ENCODE results near the gene BCL11A.

BCL11A gene

DNA sequence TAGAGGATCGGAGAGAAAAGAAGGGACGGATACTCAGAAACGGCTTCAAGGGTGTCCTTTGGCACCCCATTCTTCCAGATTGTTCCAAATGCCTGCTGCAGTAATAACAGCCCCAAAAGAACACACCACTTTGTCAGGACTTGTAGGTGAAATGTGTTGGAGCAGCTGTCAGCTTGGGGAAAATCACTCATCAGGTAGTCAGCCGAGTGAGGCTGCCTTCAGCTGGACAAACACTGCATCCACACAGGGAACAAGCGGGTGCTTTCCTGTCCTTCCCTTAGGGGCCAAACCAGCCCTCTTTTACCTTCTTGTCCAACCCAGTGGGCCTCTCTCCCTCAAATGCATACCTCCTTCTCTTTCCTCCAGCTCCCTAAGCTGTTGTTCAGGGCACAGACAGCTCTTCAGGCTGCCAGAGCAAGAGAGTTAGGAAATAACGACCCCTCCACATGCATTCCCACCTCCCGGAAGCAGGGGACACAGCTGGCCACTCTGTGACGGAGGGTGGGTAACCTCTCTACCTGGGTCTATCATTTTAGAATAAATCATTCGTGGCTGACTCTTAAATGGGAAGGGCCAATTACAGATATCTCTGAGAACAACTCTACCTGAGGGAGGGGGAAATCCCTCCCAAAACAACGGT, 48.1 kb downstream of the BCL11A start:
- no peak for DNase-seq (ENCODE audit: low read depth)

DNA sequence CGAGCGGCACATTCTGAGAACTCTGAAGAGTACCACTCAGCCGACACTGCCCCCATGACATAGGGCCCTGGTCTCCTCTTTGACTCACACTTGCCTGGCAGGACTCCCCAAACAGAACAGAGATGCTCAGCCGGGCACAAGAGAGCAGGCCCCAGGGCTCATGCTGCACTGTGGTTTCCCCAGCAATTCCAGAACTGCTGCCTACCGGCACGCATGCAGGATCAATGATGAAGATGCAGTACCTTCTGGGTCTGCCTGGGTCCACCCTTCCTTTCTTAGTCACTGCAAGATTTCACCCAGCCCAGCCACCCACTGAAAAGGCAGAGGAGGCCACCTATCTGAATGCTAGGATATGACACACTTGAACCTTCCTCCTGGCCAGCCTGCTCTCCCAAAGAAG, 49.4 kb downstream of the BCL11A start:
- no peak for DNase-seq (ENCODE audit: low read depth)

DNA sequence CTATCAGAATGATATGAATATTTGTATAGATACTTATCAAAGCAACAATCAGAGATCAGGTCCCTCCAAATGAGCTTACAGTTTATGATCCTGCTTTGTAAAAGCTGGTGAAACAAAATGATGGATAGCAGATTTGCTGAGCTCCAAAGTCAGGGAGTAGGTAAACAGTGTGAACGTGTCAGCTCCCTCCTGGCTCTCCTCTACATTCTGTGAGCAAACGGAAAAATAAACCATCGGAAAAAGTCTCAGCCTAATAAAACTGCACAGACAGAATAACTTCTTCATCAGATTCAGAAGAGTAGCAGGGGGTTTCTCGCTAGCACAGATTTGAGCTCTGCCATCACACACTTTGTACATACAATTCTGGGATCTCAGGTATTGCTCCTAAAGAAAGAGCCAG, 51.3 kb downstream of the BCL11A start:
- no peak for DNase-seq (ENCODE audit: low read depth)

DNA sequence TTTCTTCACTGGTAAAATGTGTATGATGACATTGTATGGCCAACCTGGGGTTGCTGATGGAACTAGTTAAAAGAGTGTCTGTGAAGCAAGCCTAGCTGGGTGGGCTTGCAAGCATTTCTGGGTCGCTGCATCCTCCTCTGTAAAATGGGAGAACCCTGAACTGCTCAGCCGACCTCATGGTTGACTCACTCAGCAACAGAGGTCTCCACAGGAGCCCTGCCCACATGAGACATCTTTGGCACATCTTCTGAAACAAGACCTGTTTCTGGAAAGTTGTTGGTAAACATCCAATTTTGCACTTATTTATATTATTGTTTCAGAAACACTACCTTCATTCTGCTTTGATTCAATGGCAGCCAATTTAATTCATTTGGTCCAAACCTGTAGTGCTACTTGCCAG, 52.6 kb downstream of the BCL11A start:
- no peak for DNase-seq (ENCODE audit: low read depth)

DNA sequence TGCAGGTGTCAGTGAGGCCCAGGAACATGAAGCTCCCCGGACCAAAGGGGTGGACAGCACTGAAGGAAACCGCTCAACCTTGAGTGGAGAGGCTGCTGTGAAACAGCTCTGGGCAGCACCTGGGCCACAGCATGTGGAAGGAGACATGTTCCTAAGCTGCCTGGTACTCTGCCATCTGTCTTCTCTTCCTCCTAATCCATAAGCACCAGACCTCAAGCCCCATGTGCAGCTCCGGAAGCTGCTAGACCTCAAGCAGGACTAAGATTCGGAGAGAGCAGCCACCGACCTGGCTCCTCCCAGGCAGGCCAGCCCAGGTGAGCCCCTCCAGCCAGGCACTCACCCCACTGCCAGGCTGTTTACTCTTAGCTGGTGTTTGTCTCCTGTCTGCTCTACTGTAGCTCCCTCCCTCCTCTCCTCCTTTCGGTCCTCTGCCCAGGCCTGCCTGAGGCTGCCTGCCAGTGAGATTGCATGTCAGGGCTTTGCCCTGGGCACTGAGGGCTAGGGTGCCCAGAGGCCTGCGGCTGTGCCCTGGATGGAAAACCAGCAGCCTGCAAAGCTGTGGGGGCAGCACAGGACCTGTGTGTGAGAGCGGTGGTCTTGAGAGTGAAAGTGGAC, 53.7 kb downstream of the BCL11A start:
- no peak for DNase-seq (ENCODE audit: low read depth)

DNA sequence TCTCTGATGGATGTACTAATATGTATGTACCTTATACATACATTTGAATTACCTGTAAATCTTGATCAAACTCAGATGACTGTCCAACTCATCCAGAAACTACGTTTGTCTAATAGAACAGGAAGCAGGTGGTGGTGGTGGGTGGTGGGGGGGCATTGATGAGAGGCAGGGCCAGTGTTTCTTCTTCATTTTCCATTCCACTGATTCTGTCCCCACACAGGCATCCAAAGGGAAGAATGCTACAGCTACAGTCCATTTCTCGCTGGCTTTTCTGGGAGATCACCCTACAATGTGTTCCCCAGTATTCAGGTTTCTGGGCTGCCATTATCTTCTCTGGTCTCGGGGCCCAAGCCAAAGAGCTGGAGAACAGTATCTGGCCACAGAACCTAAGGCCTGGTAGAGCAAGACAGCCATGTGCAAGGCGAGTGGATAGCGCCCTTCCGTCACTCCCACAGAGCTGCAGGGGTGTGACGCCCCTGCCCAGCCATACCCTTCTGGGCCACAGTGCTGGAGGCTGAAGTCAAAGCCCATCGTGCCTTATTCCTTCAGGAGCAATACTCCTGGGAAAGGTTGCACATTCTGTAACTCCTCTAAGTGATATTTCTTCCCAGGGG, 54.5 kb downstream of the BCL11A start:
- no peak for DNase-seq (ENCODE audit: low read depth)

DNA sequence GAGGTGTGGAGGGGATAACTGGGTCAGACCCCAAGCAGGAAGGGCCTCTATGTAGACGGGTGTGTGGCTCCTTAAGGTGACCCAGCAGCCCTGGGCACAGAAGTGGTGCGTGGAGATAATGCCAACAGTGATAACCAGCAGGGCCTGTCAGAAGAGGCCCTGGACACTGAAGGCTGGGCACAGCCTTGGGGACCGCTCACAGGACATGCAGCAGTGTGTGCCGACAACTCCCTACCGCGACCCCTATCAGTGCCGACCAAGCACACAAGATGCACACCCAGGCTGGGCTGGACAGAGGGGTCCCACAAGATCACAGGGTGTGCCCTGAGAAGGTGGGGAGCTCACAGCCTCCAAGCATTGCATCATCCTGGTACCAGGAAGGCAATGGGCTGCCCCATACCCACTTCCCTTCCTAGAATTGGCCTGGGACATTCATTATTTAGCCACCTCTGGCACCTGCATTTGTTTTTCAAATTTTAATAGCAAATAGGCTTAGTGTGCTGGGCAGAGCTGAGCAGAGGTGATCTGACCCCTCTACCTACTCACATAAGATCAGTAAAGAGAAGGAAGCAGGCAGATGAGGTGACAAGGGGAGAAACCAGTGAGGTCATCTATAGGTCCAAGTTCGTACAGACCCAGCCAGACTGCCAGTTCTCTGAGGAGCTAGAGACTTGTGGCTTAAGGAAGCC, 55.2 kb downstream of the BCL11A start:
- no peak for DNase-seq (ENCODE audit: low read depth)

DNA sequence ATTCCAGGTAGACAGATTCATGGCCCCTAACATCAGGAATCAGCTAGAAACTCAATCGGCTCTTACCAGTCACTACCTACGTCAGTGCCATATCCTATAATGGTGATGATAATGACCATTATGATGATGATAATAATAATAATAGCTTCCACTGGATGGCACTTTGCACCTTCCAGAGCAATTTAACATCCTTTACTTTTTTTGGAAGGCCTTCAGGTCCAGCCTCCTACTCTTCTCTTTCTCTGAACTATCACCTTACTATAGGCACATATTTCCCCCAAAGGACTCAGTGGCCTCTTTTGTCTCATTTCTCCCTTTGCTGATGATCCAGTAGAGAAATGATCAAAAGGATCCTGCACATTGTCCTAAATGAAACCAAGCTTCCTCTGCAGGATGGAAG, 56.0 kb downstream of the BCL11A start:
- DNase-seq (ENCODE audit: low read depth) = no peak

DNA sequence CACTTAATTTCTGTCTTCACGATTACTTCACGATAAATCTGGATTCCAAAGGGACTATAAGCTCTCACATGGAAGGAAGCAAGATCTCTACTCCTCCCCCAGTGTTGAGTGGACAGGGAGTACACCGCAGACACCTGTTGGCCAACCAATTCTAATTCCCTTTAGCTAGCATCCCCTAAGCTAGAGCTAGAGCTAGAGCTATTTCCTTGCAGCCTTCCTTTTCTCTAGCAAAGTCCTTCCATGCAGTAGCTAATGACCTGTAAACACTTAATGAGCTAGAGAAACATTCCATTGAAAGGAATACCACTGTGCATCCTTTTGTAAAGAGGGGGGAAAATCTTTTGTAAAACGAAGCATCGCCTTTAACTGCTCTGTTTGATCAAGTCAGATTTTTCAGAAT, 56.5 kb downstream of the BCL11A start:
- DNase-seq (ENCODE audit: low read depth) = no peak

DNA sequence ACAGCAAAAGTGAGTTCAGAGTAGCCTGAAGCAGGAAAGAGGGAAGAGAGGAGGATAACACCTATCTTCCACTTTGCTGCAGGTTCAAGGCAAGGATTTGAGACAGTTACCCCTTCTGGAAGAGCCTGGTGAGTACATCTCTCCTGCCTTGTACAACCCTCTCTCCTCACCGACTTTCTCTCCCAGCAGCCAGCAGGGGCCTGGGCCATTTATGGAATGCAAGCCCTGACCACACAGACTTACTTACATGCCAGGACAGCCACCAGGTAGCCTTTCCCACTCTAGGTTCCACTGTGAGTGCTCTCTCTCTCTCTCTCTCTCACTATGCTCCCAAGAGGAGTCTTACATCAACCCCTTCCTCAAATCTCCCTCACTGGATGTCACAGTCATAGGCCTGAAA, 57.0 kb downstream of the BCL11A start:
- no peak for DNase-seq (ENCODE audit: low read depth)

DNA sequence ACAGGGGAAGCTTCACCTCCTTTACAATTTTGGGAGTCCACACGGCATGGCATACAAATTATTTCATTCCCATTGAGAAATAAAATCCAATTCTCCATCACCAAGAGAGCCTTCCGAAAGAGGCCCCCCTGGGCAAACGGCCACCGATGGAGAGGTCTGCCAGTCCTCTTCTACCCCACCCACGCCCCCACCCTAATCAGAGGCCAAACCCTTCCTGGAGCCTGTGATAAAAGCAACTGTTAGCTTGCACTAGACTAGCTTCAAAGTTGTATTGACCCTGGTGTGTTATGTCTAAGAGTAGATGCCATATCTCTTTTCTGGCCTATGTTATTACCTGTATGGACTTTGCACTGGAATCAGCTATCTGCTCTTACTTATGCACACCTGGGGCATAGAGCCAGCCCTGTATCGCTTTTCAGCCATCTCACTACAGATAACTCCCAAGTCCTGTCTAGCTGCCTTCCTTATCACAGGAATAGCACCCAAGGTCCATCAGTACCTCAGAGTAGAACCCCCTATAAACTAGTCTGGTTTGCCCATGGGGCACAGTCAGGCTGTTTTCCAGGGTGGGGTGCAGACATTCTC, 58.3 kb downstream of the BCL11A start:
- DNase-seq (ENCODE audit: low read depth) = no peak

DNA sequence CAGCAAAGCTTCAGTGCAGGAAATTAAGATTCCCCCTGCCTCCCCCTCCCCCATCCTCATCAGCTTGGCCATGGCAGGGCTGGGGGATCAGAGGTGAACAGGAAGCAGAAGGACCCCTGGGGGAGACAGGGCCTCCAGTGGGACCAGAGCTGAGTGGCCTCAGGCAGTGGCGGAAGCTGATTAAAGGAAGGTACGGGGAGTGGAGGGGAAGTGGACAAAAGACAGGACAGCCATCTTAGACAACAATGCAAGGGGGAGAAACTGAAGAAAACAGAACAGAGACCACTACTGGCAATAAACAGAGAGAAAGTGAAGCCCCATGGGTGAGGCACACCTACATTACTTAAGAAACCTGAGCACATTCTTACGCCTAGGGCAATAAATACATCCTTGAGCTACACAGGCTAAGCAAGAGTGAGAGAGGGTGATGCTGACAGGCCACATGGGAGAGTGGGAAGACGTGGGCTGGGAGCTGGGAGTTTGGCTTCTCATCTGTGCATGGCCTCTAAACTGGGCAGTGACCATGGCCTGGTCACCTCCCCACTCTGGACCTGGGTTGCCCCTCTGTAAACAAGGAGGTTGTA, 59.6 kb downstream of the BCL11A start:
- no peak for DNase-seq (ENCODE audit: low read depth)

DNA sequence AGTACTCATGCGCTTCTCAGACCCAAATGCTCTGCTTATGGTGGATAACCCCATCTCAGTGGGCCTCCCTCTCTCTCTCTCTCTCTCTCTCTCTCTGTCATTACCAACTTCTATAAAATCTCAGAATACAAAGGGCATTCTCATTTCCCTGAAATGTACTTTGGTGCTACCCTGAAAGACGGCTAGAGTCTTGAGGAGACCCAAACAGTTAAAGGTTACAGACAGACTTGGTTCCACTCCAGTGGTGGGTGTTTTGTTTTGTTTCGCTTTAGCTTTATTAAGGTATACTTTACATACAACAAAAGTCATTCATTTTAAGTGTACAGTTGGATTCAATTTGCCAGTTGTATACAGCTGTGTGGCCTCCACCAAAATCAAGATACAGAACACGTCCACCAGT, 60.9 kb downstream of the BCL11A start:
- DNase-seq (ENCODE audit: low read depth) = no peak

DNA sequence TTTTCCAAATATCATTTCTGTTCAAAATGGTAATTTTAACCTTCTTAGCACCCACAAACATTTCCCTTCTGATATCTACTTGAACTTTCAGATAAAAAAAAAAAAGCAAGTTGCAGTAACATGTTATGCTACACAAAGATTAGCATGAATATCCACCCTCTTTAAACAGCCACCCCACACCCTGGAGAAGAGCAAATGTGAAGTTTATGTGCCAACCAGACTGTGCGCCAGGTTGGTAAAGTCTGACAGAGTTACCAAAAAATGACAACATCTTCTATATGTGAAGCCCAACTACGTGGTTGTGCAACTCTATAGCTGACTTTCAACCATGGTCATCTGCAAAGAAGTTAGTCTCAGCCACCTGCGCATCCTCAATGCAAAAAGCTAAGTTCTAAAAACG, 62.6 kb downstream of the BCL11A start:
- no peak for DNase-seq (ENCODE audit: low read depth)

DNA sequence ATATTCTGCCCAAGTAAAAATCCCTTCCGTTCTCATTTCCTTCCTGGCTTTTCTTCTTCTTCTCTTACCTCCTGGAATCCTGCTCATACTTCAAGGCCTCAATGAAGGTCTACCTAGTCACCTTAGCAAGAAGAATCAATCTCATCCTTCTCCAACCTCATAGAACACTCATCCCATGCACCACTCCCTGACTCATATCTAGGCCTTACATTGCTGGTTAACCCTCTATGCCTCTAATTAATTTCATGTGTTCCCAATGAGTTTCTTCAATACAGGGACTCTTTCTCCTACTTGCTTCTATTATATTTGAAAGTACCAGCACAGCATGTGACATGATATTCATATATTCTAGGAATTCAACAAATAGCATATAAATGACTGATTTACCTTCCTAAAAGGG, 63.0 kb downstream of the BCL11A start:
- no peak for DNase-seq (ENCODE audit: low read depth)

DNA sequence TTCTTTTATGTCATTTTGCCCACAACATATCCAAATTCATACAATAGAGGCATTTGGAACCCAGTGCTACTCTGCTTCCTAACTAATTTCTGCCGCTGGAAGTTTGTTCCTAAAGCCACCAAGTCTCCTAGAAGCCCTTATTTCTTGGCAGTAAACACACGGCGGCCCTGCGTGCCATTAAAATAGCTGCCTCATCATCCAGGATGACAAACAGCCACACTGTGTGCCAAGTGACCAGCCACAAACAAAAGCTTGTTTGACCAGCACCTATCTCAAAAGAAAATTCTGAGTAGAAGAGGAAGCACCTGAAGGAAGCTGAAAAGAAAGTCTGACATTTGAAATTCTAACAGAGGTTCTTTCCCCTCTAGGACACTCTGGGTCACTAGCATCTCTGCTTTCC, 64.2 kb downstream of the BCL11A start:
- DNase-seq (ENCODE audit: low read depth) = no peak

DNA sequence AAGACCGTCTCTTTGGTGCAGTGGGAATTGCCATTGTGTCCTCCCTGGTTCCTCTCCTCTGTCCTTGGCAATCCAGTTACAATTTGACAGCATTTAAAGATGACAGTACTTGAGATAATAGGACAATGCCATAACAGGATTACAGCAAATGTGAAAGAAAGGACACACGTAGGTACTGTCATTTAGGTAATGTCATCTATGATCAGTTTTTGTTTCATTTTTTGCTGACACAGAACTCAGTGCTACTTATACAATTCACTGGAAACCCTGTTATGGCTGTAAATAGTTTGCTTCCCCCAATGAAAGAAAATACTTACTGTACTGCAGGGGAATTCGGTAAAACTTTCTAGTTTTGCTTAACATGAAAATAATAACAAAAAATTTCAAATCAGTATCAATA, 65.2 kb downstream of the BCL11A start:
- DNase-seq (ENCODE audit: low read depth) = no peak

DNA sequence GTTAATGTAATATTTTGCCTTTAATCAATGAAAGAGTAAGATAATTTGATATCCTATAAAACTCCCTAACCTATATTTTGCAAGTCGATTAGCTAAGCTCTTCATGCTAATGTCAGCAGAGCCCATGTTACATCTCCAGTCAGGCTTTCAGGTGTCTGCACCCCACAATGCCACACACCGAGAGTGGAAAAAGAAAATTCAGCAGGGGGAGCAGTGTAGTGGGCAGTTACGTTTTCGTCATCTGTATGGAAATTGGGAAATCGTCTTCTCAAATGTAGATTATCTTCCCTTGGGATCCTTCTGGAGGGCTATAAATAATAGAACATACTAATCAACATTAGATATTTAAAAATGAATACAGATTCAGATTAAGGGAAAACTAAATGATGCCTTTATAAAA, 66.3 kb downstream of the BCL11A start:
- no peak for DNase-seq (ENCODE audit: low read depth)

DNA sequence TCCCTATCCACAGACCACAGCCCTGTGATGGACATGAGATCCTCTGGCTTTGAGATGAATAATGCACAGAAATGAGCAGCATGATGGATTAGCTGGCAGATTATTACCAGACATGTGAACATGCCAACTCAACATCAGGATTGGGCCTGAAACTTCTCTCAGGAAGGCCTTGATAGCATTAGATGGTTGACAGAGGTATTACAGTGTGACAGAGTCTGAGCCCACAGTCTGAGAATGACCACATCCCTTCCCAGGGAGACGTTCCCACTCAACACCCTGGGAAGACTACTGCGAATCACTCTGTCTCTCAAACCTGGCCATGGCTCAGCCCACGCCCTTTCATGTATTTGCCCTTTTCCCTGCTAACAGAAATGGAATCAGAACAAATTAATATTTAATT, 66.9 kb downstream of the BCL11A start:
- DNase-seq (ENCODE audit: low read depth) = no peak

DNA sequence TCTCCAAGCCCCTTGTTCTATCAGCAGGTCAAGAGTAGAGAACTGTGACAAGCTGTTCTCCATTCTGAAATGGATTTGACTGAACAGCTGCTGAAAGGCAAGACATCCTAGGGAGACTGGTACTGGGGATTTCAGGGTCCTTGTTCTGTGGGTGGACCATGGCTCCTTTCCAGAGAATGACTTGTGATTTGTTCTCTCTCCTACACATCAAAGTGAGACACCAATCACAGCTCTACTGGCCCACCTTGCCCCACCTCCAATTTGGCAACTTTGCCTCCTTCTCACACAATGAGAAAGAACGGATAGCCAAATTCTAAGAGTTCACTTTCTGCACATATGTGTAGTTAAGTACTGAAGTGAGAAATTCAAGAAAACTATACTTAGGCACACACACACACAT, 67.4 kb downstream of the BCL11A start:
- DNase-seq (ENCODE audit: low read depth) = no peak

DNA sequence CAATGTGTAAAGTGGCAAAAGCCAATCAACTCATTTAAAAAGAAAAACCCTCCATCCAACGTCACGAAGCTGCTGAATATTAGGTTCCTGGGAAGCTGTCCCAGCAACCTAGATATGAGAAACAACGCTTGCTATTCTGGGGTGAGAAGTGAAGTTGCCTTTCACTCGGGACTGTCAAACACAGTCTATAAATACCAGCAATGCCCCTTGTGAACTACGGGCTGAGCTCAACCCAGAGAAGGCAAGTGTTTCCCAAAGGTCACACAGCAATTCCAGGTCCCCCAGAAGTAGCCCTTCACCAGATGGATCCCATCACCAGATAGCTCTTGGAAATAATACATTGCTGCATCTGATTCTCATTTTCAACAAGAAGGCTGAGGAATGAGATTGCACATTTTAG, 67.9 kb downstream of the BCL11A start:
- DNase-seq (ENCODE audit: low read depth) = no peak

DNA sequence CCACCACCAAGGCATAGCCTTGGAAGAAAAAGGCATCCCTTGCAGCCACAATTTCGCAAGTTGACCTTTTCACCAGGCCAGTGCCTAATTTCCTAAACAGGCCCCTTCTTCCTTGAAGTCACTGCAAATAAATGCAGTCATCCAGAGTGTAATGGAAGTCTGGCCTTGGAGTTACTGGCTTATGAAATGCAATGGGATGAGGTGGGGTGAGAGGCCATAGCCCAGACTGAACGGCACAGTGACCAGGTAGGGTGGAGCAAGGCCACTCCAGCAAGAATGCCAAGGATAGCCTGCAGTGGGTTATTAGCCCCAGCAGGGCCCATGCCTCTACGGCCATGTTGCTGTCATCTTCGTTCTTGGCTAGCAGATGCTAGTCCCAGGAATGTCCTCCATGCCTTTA, 68.4 kb downstream of the BCL11A start:
- no peak for DNase-seq (ENCODE audit: low read depth)
